ENCODE results near the gene ZNF57.
"Not testable (repeated sequence)": the region's sequence is repeated elsewhere in the genome, so short reads cannot be mapped to it uniquely, and the experiment has no call there.

GRCh38 chr19:2963631-2964030 lies 62.9 kb downstream of the ZNF57 start:
- not testable (repeated sequence) for TF ChIP-seq EZH2 (IDR thresholded peaks at IDR 0.05); POLR2AphosphoS5 (IDR thresholded peaks at IDR 0.05; ENCODE audit: borderline replicate concordance, low read depth, low read length); FOXP2 (optimal IDR thresholded peaks at IDR 0.05; ENCODE audit: control extremely low read depth, extremely low read length, insufficient read depth)

Data from SK-N-MC (cell line).